Heart left ventricle (tissue), 16 donors: ENCODE data around the gene ACSL3. TPM values are rescaled to one million over a fixed set of nuclear protein-coding genes. Genes with fewer than 3 reads are reported as not detected.

ENCODE experiments used
- ATAC-seq, 4 donors: fragments of 200-7000 bp; cut with Tn5 transposase; one replicate each; pipeline ENCODE4 v1.9.1; 2020 to 2022; ENCODE audit warnings: moderate library complexity in 4 of 4, mild to moderate bottlenecking in 3 of 4, moderate number of reproducible peaks in 1 of 4
- DNase-seq, 5 donors: peaks; one replicate each; pipeline ENCODE4 v3.0.0-alpha.2; 2020
- H3K27ac ChIP-seq, 12 donors: fragments of 200-600 bp; sonication (generic) in 4 of 12; one replicate each; pipeline versions ENCODE4 v1.5.0 to v1.8.0; 2016 to 2022; ENCODE audit warnings: mild to moderate bottlenecking in 2 of 12
- H3K27me3 ChIP-seq, 9 donors: fragments of 200-600 bp; sonication (generic) in 2 of 9; one replicate each; pipeline versions ENCODE4 v1.5.1 to v1.8.0; 2016 to 2022; ENCODE audit warnings: mild to moderate bottlenecking in 3 of 9
- H3K36me3 ChIP-seq, 9 donors: fragments of 200-600 bp; sonication (generic) in 2 of 9; one replicate each; pipeline versions ENCODE4 v1.5.0 to v1.8.0; 2018 to 2022; ENCODE audit warnings: mild to moderate bottlenecking in 2 of 9
- H3K4me1 ChIP-seq, 12 donors: fragments of 200-600 bp; sonication (generic) in 4 of 12; one replicate each; pipeline versions ENCODE4 v1.5.0 to v1.8.0; 2016 to 2022; ENCODE audit warnings: mild to moderate bottlenecking in 3 of 12
- H3K4me3 ChIP-seq, 12 donors: fragments of 200-600 bp; sonication (generic) in 4 of 12; one replicate each; pipeline versions ENCODE4 v1.5.0 to v1.8.0; 2017 to 2022; ENCODE audit warnings: mild to moderate bottlenecking in 9 of 12, moderate library complexity in 4 of 12
- H3K9me3 ChIP-seq, 12 donors: fragments of 200-600 bp; sonication (generic) in 4 of 12; one replicate each; pipeline versions ENCODE4 v1.5.0 to v1.8.0; 2016 to 2022; ENCODE audit warnings: mild to moderate bottlenecking in 1 of 12
- POLR2A ChIP-seq, 2 donors: fragments of 450-650 bp; IDR thresholded peaks; one replicate each; pipeline ENCODE4 v1.6.1; 2017; ENCODE audit warnings: antibody characterized with exemption in 2 of 2, mild to moderate bottlenecking in 2 of 2, moderate library complexity in 2 of 2
- WGBS, 4 donors: extraction: QIAGEN DNeasy Blood & Tissue Kit in 2 of 4; methylation state at CpG; one replicate each; pipeline versions ENCODE4 v1.1.5 to v1.1.7; 2013 to 2018; 5-methylcytosine and 5-hydroxymethylcytosine counted together
- intact Hi-C, 10 donors: fragments of 100-400 bp; cut with DNase I; formaldehyde crosslinking; loops; one replicate each; pipeline versions ENCODE4 v1.11.1 to v1.14.2; 2022
- polyA plus RNA-seq, 2 donors: library from polyadenylated mRNA; stranded (reverse); fragments of 200-250 nt; gene quantifications; one replicate each; pipeline ENCODE4 v1.2.3, GENCODE V29; 2013
- total RNA-seq, 9 donors: library from RNA; depleted of rRNA in 2 of 9; stranded (reverse); fragments of >200 nt in 2 of 9; fragmentation: NEBNext Ultra II Directional in 3 of 9; extraction: Animal tissue kit (Norgen Biotek cat#: 25700) in 3 of 9; gene quantifications; one replicate each; pipeline versions ENCODE4 v1.1.0 to v1.2.4, GENCODE V29; 2016 to 2023
- TF ChIP-seq, protein P1 (sequence below), 12 donors: fragments of 200-600 bp; sonication (generic) in 4 of 12; IDR thresholded peaks; one replicate each; pipeline versions ENCODE4 v1.5.0 to v1.8.0; 2018 to 2022; ENCODE audit warnings: antibody characterized with exemption in 12 of 12, mild to moderate bottlenecking in 5 of 12
- donor health status: ischemic (EF 13 %, LVEDD 7.1; RV severe dilation, severe dysfunction).
- donor health status: healthy with polysubstance abuse.
- donor health status: DM: no; HTN: yes; CAD: no.
- donor health status: DM: no; HTN: no; CAD: no.
- donor health status: ischemic (EF 25% LVEDD 6.9; RV normal size, moderate dysfunction).
- donor health status: ischemic (EF 25% LVEDD 5.7; RV mildly dilated, moderate dysfunction).
- donor health status: healthy.
- donor health status: DM: yes; HTN: yes; CAD: no.
- donor health status: ischemic (EF 35%, LVEDD 5.7; RV mildly dilated, moderate dysfunction).
- donor health status: nonischemic (EF 11% LVEDD 7.7; RV severe dilation, severe dysfunction).
- donor health status: DM: yes; HTN: yes; CAD: no.
- donor health status: PGD.
- donor health status: ischemic (EF 29% LVEDD 5.4; RV normal size, mild dysfunction).
- donor health status: nonischemic (EF 23%, LVEDD 6.1; RV moderate dilation, normal function).

ACSL3 gene
- total and polyA plus RNA-seq, 11 donors = 12.0 to 56.8 (median 51.9) TPM

DNA sequence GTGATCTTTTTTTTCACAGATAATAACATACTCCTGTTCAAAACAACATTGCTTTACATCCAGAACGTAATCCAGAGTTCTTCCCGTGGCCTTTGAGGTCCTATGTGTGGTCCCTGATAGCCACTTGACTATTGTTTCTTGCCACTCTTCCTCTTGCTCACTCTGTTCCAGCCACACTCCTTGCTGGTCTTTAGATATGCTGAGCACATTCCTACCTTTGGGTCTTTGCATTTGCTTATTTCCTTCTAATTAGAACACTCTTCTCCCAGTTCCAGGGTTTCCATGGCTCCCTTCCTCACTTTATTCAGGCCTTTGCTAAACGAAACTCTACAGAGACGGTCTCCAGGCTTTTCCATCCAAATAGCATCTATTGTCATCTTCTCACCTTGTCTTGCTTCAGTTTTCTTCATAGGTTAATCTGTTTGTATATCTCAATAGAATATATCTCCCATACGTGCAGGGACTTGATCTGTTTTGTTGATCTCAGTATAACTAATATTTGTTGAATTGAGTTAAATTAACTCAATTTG lies 59.9 kb downstream of the ACSL3 start:
- TF ChIP-seq, protein P1, sequence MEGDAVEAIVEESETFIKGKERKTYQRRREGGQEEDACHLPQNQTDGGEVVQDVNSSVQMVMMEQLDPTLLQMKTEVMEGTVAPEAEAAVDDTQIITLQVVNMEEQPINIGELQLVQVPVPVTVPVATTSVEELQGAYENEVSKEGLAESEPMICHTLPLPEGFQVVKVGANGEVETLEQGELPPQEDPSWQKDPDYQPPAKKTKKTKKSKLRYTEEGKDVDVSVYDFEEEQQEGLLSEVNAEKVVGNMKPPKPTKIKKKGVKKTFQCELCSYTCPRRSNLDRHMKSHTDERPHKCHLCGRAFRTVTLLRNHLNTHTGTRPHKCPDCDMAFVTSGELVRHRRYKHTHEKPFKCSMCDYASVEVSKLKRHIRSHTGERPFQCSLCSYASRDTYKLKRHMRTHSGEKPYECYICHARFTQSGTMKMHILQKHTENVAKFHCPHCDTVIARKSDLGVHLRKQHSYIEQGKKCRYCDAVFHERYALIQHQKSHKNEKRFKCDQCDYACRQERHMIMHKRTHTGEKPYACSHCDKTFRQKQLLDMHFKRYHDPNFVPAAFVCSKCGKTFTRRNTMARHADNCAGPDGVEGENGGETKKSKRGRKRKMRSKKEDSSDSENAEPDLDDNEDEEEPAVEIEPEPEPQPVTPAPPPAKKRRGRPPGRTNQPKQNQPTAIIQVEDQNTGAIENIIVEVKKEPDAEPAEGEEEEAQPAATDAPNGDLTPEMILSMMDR (IDR thresholded peaks at IDR 0.05) = no peak
- TF ChIP-seq POLR2A (IDR thresholded peaks at IDR 0.05) = no peak
- H3K9me3 ChIP-seq = no peaks in the 10 kb centered on the region
- DNase-seq (no peak), ATAC-seq (no peak)
- peaks cover 0 to 95% (median 77%) of the 10 kb centered on the region in 9 donors for H3K36me3 ChIP-seq
- no peaks in the 10 kb centered on the region for H3K27me3 ChIP-seq
- peak overlapping the region in 1 of 12 donors; percentile 50 for H3K27ac ChIP-seq
- peaks cover 0 to 19% (median 6%) of the 10 kb centered on the region in 12 donors for H3K4me1 ChIP-seq
- intact Hi-C loops = no loop called here
- WGBS, 4 donors = 88 to 93% (median 92%) methylated on average over 5 of the region's 5 CpGs
- no peak overlapping the region for H3K4me3 ChIP-seq

DNA sequence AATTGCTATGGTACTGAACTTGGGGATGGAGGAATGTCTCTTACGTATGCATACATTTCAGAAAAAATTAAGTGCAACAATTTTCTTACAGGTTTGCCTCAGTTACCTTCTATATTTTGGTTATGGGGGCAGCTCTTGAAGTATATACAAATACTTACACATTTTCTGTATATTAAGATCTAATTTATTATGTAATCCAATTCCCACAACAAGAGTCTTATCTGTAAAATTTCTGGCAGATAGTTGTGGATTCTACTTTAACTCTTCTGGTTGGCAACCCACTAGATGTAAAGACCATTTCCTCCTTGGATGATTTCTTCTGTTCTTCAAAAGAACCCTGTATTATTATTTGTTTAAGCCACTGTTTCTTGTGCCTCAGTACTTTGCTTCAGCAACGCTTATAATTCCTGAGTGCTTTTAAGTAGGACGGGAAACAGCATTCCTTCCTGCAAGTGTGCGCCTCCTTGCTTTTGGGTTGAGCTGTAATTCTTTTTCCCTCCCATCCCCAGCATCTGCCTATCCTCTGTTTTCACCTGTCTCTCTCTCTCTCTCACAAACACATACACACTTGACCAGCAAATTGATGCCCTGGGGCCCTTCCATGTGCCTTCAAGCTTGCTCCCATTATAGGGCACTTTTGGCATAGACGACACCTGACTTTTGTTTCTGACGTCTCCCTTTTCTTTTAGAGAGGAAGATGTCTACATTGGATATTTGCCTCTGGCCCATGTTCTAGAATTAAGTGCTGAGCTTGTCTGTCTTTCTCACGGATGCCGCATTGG lies 61.4 kb downstream of the ACSL3 start:
- Histone ChIP-seq H3K27me3 (no peaks in the 10 kb centered on the region), H3K36me3 (peaks cover 0 to 98% (median 73%) of the 10 kb centered on the region in 9 donors), H3K4me3 (no peak overlapping the region), H3K27ac (no peak overlapping the region), H3K4me1 (peaks cover 0 to 19% (median 6%) of the 10 kb centered on the region in 12 donors), H3K9me3 (no peaks in the 10 kb centered on the region)
- no peak for DNase-seq
- TF ChIP-seq POLR2A (IDR thresholded peaks at IDR 0.05) = no peak
- TF ChIP-seq, protein P1 (IDR thresholded peaks at IDR 0.05) = no peak
- 89 to 92% (median 91%) methylated on average over 8 of the region's 8 CpGs for WGBS, 4 donors
- intact Hi-C loops = no loop called here
- no peak for ATAC-seq

DNA sequence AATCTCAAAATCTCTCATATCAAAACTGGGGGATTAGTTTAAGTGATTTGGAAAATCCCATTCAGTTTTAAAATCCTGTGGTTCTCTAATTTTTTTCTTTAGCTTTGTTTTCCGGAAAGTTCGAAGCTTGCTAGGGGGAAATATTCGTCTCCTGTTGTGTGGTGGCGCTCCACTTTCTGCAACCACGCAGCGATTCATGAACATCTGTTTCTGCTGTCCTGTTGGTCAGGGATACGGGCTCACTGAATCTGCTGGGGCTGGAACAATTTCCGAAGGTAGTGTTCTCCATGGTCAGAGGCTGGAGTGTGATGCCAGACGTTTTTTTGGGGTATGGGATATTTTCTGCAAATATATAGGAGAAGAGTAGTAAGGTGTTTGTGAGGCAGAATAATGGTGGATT lies 66.1 kb downstream of the ACSL3 start:
- WGBS, 4 donors = 93 to 94% (median 93%) methylated on average over 9 of the region's 9 CpGs
- H3K4me1 ChIP-seq = no peaks in the 10 kb centered on the region
- TF ChIP-seq, protein P1 (IDR thresholded peaks at IDR 0.05) = no peak
- TF ChIP-seq POLR2A (IDR thresholded peaks at IDR 0.05) = no peak
- no peak overlapping the region for H3K4me3 ChIP-seq
- no peak for ATAC-seq
- no peak overlapping the region for H3K27ac ChIP-seq
- DNase-seq = no peak
- H3K36me3 ChIP-seq = peaks cover 0 to 96% (median 70%) of the 10 kb centered on the region in 9 donors
- intact Hi-C loops = no loop called here
- no peaks in the 10 kb centered on the region for H3K9me3 ChIP-seq
- H3K27me3 ChIP-seq = no peaks in the 10 kb centered on the region

DNA sequence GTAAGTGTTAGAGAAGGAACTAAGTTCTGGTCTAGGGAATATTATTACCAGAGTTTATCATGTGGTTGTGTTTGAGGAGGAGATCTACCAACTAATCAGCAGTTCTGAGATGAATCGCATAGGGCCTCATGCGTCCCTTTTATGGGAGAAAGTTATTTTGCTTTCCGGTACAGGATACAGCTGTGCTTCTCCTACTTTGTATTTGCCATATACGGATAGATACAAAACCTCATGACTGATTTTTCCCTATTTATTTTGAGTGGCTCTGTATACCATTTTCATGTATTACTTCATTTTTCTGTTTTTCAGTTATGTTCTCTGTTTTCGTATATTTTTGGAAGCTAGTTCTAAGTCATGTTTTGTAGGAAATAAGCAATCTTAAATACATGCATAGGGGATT lies 66.8 kb downstream of the ACSL3 start:
- Histone ChIP-seq H3K4me1 (no peaks in the 10 kb centered on the region), H3K4me3 (no peak overlapping the region), H3K9me3 (no peaks in the 10 kb centered on the region), H3K27me3 (no peaks in the 10 kb centered on the region), H3K27ac (no peak overlapping the region), H3K36me3 (peaks cover 0 to 93% (median 67%) of the 10 kb centered on the region in 9 donors)
- TF ChIP-seq, protein P1 (IDR thresholded peaks at IDR 0.05) = no peak
- no peak for TF ChIP-seq POLR2A (IDR thresholded peaks at IDR 0.05)
- DNase-seq (no peak), ATAC-seq (no peak)
- WGBS, 4 donors = 74 to 81% (median 78%) methylated on average over 5 of the region's 5 CpGs
- intact Hi-C loops = no loop called here
